LNCaP clone FGC (cell line): Measurements from ENCODE around the gene NPM3.

Source experiments
- DNase-seq: peaks from one replicate; pipeline ENCODE4 v3.0.0-alpha.2; 2011; ENCODE audit warnings: low read depth
- H3K4me3 ChIP-seq: 2 replicates; pipeline ENCODE4 v1.5.1; 2011; ENCODE audit warnings: mild to moderate bottlenecking, low read depth, low read length, control low read depth
- TF ChIP-seq, protein P1 (sequence below): IDR thresholded peaks from 2 replicates; pipeline ENCODE4 v1.5.1; 2012; ENCODE audit warnings: mild to moderate bottlenecking; ENCODE audit not compliant: control insufficient read depth, insufficient read depth; ENCODE audit errors: extremely low read depth

The NPM3 gene

DNA sequence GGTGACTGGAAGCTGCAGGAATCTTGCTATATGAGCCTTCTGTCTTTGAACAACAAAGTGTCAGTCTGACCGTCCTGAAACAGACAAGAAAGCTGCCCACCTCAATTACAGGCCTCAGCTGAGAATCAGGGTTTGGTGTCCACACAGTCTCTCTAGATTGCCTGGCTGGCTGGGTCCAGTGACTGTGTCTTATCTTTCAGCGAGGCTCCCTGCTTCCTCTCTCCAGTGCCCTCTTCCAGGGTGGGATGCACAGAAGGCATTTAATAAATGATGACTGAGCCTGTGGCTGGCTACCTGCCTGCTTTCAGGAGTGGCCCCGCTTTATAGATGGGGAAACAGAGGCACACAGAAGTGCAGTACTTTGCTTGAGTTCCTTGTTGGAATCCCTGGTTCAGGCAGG is 34.8 kb downstream of the NPM3 start:
- TF ChIP-seq, protein P1, sequence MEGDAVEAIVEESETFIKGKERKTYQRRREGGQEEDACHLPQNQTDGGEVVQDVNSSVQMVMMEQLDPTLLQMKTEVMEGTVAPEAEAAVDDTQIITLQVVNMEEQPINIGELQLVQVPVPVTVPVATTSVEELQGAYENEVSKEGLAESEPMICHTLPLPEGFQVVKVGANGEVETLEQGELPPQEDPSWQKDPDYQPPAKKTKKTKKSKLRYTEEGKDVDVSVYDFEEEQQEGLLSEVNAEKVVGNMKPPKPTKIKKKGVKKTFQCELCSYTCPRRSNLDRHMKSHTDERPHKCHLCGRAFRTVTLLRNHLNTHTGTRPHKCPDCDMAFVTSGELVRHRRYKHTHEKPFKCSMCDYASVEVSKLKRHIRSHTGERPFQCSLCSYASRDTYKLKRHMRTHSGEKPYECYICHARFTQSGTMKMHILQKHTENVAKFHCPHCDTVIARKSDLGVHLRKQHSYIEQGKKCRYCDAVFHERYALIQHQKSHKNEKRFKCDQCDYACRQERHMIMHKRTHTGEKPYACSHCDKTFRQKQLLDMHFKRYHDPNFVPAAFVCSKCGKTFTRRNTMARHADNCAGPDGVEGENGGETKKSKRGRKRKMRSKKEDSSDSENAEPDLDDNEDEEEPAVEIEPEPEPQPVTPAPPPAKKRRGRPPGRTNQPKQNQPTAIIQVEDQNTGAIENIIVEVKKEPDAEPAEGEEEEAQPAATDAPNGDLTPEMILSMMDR: no peak
- H3K4me3 ChIP-seq: no peak overlapping the region

DNA sequence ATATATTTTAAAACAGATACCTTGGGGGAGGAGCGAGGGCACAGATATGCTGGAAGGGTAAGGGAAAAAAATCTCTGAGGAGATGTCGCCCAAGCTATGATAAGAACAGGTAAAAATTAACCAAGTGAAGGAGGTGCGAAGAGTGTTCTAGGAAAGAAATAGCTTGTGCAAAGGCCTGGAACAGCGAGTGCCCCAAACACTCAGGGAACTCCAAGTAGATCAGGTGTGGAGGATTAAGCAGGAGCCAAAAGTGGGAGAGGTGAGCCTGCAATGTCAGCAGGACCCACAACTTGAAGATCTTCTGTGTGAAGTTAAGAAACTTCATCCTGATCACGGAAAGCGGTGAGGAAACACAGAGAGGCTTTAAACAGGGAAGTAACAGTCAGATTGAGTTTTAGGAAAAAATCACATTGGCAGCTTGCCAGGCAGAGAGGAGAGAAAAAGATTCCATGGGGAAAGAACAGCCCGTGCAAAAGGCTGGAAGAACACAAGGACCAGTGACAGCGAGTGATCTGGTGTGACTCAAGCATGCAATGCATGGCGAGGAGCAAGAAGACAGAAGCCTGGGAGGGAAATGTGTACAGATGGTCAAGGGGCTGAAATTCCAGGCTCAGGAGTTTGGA is 38.1 kb downstream of the NPM3 start:
- DNase-seq: no peak
- TF ChIP-seq, protein P1: no peak
- H3K4me3 ChIP-seq: no peak overlapping the region

More for the DNA sequence above, 34.8 kb downstream of the NPM3 start:
- DNase-seq: no peak

DNA sequence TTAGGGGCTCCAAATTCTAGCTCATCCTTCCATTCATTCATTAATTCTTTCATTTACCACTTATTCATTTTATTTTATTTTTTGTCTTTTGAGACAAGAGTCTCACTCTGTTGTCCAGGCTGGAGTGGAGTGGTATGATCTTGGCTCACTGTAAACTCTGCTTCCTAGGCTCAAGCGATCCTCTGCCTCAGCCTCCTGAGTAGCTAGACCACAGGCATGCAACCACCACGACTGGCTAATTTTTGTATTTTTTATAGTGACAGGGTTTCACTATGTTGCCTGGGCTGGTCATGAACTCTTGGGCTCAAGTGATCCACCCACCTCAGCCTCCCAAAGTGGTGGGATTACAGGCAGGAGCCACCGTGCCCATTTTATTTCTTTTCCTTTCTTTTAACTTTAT is 39.0 kb downstream of the NPM3 start:
- H3K4me3 ChIP-seq: no peak overlapping the region
- TF ChIP-seq, protein P1: no peak
- DNase-seq: no peak

DNA sequence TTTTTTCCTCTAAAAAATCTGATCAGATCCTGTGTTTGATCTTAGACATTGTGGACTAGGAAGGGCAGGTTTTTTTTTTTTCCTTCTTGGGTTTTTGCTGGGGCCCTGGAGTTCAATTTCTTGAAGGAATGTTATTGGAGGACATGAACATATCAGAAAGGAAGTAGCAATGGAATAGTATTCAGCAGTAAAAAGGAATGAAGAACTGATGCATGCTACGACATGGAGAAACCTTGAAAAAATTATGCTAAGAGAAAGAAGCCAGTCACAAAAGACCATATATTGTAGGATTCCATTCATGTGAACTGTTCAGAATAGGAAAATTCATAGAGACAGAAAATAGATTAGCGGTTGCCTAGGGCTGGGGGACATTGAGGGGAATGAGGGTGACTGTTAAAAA is 41.3 kb downstream of the NPM3 start:
- H3K4me3 ChIP-seq: no peak overlapping the region
- TF ChIP-seq, protein P1: no peak
- DNase-seq: no peak

DNA sequence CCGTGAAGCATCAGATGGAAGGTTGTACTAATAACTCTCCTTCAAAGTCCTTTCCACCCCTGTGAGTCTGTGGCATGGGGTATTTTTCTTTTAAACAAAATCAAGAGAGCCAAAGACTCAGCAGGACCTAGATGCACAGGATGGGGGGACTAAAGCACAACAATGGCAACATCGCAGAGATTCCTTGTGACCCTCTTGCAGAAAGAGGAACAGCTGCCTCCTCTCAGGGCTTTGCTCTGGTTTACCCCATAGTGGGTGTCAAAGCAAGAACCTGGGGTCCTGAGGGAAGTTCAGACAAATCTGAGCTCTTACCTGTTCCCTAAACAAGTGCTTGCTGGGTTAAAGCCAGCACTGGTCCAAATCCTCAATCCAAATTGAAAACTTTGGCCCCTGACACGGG is 46.6 kb downstream of the NPM3 start:
- TF ChIP-seq, protein P1: no peak
- H3K4me3 ChIP-seq: no peak overlapping the region
- no peak for DNase-seq

DNA sequence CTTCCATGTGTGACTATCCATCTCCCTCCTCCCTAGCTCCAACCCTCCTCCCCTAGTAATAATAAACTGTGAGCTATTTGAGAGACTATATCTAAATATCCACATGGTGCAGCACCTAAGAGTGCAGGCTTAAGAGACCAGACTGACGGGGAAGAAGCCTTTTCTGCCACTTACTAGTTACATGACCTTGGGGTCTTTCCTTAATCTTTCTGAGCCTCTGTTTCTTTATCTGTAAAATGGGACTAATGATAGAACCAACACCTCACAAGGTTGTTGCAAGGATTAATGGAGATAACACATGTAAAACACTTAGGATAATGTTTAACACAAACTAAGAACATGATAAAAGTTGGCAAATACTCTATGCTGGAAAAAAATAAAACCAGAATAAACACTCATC is 51.1 kb downstream of the NPM3 start:
- DNase-seq: no peak
- TF ChIP-seq, protein P1: no peak

More for the DNA sequence above, 51.1 kb downstream of the NPM3 start:
- H3K4me3 ChIP-seq: no peak overlapping the region
